ENCODE results near the gene GOLGA3.
A peak's percentile ranks its signal among the peaks of the same experiment; 100 is the strongest.

The GOLGA3 gene

GRCh38 chr12:132835076-132836025 is 6.7 kb upstream of the GOLGA3 start:
- DNase-seq (ENCODE audit: low read depth), result no peak
- no peak overlapping the region for H3K4me3 ChIP-seq (replicated peaks; ENCODE audit: low read depth, low read length)
- TF ChIP-seq CTCF (IDR thresholded peaks at IDR 0.05; ENCODE audit: low read length, missing control alignments), result no peak

GRCh38 chr12:132834181-132834711 is 5.6 kb upstream of the GOLGA3 start:
- TF ChIP-seq CTCF (IDR thresholded peaks at IDR 0.05; ENCODE audit: low read length, missing control alignments), result no peak
- H3K4me3 ChIP-seq (replicated peaks; ENCODE audit: low read depth, low read length), result no peak overlapping the region
- no peak for DNase-seq (ENCODE audit: low read depth)

GRCh38 chr12:132833341-132833740 is 4.7 kb upstream of the GOLGA3 start:
- no peak for TF ChIP-seq CTCF (IDR thresholded peaks at IDR 0.05; ENCODE audit: low read length, missing control alignments)
- H3K4me3 ChIP-seq (replicated peaks; ENCODE audit: low read depth, low read length), result no peak overlapping the region
- no peak for DNase-seq (ENCODE audit: low read depth)

- no peak for TF ChIP-seq CTCF (IDR thresholded peaks at IDR 0.05; ENCODE audit: low read length, missing control alignments)
- DNase-seq (ENCODE audit: low read depth), result no peak
- H3K4me3 ChIP-seq (replicated peaks; ENCODE audit: low read depth, low read length), result no peak overlapping the region
These were observed 3.1 kb upstream of the GOLGA3 start for GRCh38 chr12:132831771-132832170.

- TF ChIP-seq CTCF (IDR thresholded peaks at IDR 0.05; ENCODE audit: low read length, missing control alignments), result no peak
- peak; percentile 71 for DNase-seq (ENCODE audit: low read depth)
- peak overlapping the region; percentile 94 for H3K4me3 ChIP-seq (replicated peaks; ENCODE audit: low read depth, low read length)
These were observed 636 bp downstream of the GOLGA3 start for GRCh38 chr12:132827763-132828703.

- no peak for TF ChIP-seq CTCF (IDR thresholded peaks at IDR 0.05; ENCODE audit: low read length, missing control alignments)
- no peak for DNase-seq (ENCODE audit: low read depth)
- H3K4me3 ChIP-seq (replicated peaks; ENCODE audit: low read depth, low read length), result no peak overlapping the region
These were observed 2.8 kb downstream of the GOLGA3 start for GRCh38 chr12:132825861-132826260.

Data from fibroblast of pulmonary artery (primary cell).